HL-60 (cell line): ENCODE data around the gene OSBPL6.

Source experiments
- DNase-seq, 2 experiments: peaks; one replicate each; pipeline ENCODE4 v3.0.0-alpha.2; 2010 to 2020; ENCODE audit warnings: low read depth in 1 of 2, low spot score in 1 of 2
- H3K27ac ChIP-seq: fragments of 250-450 bp; sonication (Bioruptor Pico); replicated peaks from 2 replicates; pipeline ENCODE4 v1.5.1; 2020; ENCODE audit warnings: mild to moderate bottlenecking, moderate library complexity
- H3K27me3 ChIP-seq: fragments of 250-450 bp; sonication (Bioruptor Pico); 2 replicates; pipeline ENCODE4 v1.5.1; 2021; ENCODE audit warnings: mild to moderate bottlenecking, moderate library complexity; ENCODE audit not compliant: insufficient read depth, poor library complexity, severe bottlenecking
- H3K4me3 ChIP-seq: replicated peaks from 2 replicates; pipeline ENCODE4 v1.5.1; 2011; ENCODE audit warnings: mild to moderate bottlenecking, control low read depth, low read length; ENCODE audit not compliant: insufficient read depth
- CTCF ChIP-seq: IDR thresholded peaks from one replicate; pipeline ENCODE4 v1.5.1; 2011; ENCODE audit warnings: low read length, control low read depth, inconsistent platforms; ENCODE audit not compliant: insufficient read depth
- GABPA ChIP-seq: IDR thresholded peaks from 2 replicates; pipeline ENCODE4 v1.6.1; 2012; ENCODE audit warnings: low read depth
- POLR2AphosphoS5 ChIP-seq: IDR thresholded peaks from 2 replicates; pipeline ENCODE4 v1.6.1; 2012; ENCODE audit warnings: low read depth
- REST ChIP-seq: IDR thresholded peaks from 2 replicates; pipeline ENCODE4 v1.6.1; 2012; ENCODE audit warnings: low read depth; ENCODE audit not compliant: insufficient replicate concordance
- SPI1 ChIP-seq: IDR thresholded peaks from 2 replicates; pipeline ENCODE4 v1.6.1; 2012; ENCODE audit warnings: low read depth, mild to moderate bottlenecking, borderline replicate concordance

OSBPL6 gene

GRCh38 chr2:178193496-178193822 is 853 bp upstream of the OSBPL6 start:
- Histone ChIP-seq H3K27ac (no peak overlapping the region), H3K4me3 (peak overlapping the region; percentile 51; the same call in 1 of the 2 replicates), H3K27me3 (peaks cover 50% of the 10 kb centered on the region)
- TF ChIP-seq GABPA (no peak), SPI1 (no peak), REST (no peak), POLR2AphosphoS5 (no peak), CTCF (no peak)
- DNase-seq = no peak

GRCh38 chr2:178194600-178195389 is 483 bp downstream of the OSBPL6 start:
- peak overlapping the region; percentile 51 for H3K4me3 ChIP-seq
- peaks cover 50% of the 10 kb centered on the region for H3K27me3 ChIP-seq
- H3K27ac ChIP-seq = no peak overlapping the region
- no peak for TF ChIP-seq SPI1
- TF ChIP-seq REST = no peak
- no peak for TF ChIP-seq POLR2AphosphoS5
- no peak for TF ChIP-seq CTCF
- TF ChIP-seq GABPA = no peak
- DNase-seq = peak in 1 of 2 experiments; percentile 9

- no peak for TF ChIP-seq REST
- TF ChIP-seq GABPA = no peak
- TF ChIP-seq POLR2AphosphoS5 = no peak
- TF ChIP-seq SPI1 = no peak
- no peak for TF ChIP-seq CTCF
- peak overlapping the region; percentile 51 for H3K4me3 ChIP-seq
- H3K27me3 ChIP-seq = peaks cover 48% of the 10 kb centered on the region
- DNase-seq = no peak
- H3K27ac ChIP-seq = no peak overlapping the region
Observed at GRCh38 chr2:178195390-178196166, 1.3 kb downstream of the OSBPL6 start.
